Esophagus squamous epithelium (tissue), 4 donors: Measurements from ENCODE around the gene ITGB5.

ENCODE experiments used
- CTCF ChIP-seq, 6 experiments: fragments of 450-650 bp in 4 of 6; fragments of 200-600 bp in 2 of 6; sonication (generic) in 2 of 6; IDR thresholded peaks; one replicate each; pipeline ENCODE4 v1.5.1; 2016 to 2019; ENCODE audit warnings: antibody characterized with exemption in 6 of 6, mild to moderate bottlenecking in 4 of 6, moderate library complexity in 4 of 6
- POLR2A ChIP-seq, 4 donors: fragments of 450-650 bp; IDR thresholded peaks; one replicate each; pipeline ENCODE4 v1.6.1; 2017; ENCODE audit warnings: antibody characterized with exemption in 4 of 4, mild to moderate bottlenecking in 4 of 4, moderate library complexity in 3 of 4

DNA sequence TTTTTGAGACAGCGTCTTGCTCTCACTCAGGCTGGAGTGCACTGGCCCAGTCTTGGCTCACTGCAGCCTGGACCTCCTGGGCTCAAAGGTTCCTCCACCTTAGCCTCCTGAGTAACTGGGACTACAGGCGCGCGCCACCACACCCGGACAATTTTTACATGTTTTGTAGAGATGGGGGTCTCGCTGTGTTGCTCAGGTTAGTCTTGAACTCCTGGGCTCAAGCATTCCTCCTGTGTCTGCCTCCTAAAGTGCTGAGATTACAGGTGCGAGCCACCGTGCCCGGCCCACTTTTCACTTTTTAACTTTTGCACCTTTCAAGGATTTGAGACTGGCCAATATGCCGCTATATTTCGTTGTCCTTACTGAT, 750 bp upstream of the ITGB5 start:
- TF ChIP-seq CTCF (IDR thresholded peaks at IDR 0.05) (no peak), POLR2A (IDR thresholded peaks at IDR 0.05) (no peak)
